Measurements from ENCODE around the gene AHDC1.

- TF ChIP-seq CBFB (CRISPR knock-in tag; IDR thresholded peaks at IDR 0.05; ENCODE audit: low read depth), result no peak
- TF ChIP-seq CTCF (IDR thresholded peaks at IDR 0.05), result no peak
Observed at GRCh38 chr1:27575840-27576331, 28.1 kb downstream of the AHDC1 start.

All from WTC11 (cell line).